Kidney (tissue), 14 donors: ENCODE results near the gene MB21D2. TPM values are rescaled to one million over a fixed set of nuclear protein-coding genes. Genes with fewer than 3 reads are reported as not detected.

Experiments
- DNase-seq, 5 donors: peaks; one replicate each; pipeline ENCODE4 v3.0.0-alpha.2; 2013 to 2020
- FAIRE-seq: peaks from 2 replicates; lab custom pipeline; 2012; peaks lifted over from hg19 to GRCh38; lab: Jason Lieb, UNC
- H3K27ac ChIP-seq, 2 donors: one replicate each; pipeline ENCODE4 v1.7.0; 2013; ENCODE audit warnings: low read depth in 2 of 2, low read length in 2 of 2, inconsistent platforms in 1 of 2
- H3K27me3 ChIP-seq: one replicate; pipeline ENCODE4 v1.7.1; 2013; ENCODE audit warnings: low read length, inconsistent platforms; ENCODE audit not compliant: control insufficient read depth, insufficient read depth
- H3K36me3 ChIP-seq, 3 donors: one replicate each; pipeline versions ENCODE4 v1.7.0 to v1.7.1; 2013; ENCODE audit warnings: low read length in 3 of 3, control low read depth in 1 of 3, inconsistent platforms in 1 of 3; ENCODE audit not compliant: insufficient read depth in 3 of 3, control insufficient read depth in 2 of 3
- H3K4me1 ChIP-seq, 3 donors: one replicate each; pipeline versions ENCODE4 v1.7.0 to v1.7.1; 2013; ENCODE audit warnings: low read length in 3 of 3, inconsistent platforms in 1 of 3, low read depth in 1 of 3; ENCODE audit not compliant: control insufficient read depth in 2 of 3, insufficient read depth in 2 of 3
- H3K4me3 ChIP-seq, 3 donors: one replicate each; pipeline versions ENCODE4 v1.7.0 to v1.8.1; 2013; ENCODE audit warnings: low read length in 3 of 3, control low read depth in 1 of 3, inconsistent platforms in 1 of 3
- H3K9ac ChIP-seq, 3 donors: one replicate each; pipeline versions ENCODE4 v1.7.0 to v1.7.1; 2013; ENCODE audit warnings: low read length in 3 of 3, control low read depth in 1 of 3, inconsistent platforms in 1 of 3
- H3K9me3 ChIP-seq, 3 donors: one replicate each; pipeline versions ENCODE4 v1.7.0 to v1.7.1; 2013; ENCODE audit warnings: low read length in 3 of 3, control low read depth in 1 of 3, inconsistent platforms in 1 of 3; ENCODE audit not compliant: control insufficient read depth in 2 of 3, insufficient read depth in 1 of 3
- CTCF ChIP-seq: IDR thresholded peaks from 3 replicates; pipeline ENCODE4 v1.5.1; 2012; ENCODE audit warnings: mild to moderate bottlenecking, moderate library complexity, borderline replicate concordance; ENCODE audit not compliant: insufficient read depth; ENCODE audit errors: extremely low read depth
- intact Hi-C: fragments of 100-400 bp; cut with DNase I; formaldehyde crosslinking; loops from one replicate; pipeline ENCODE4 v1.11.1; 2022
- polyA plus RNA-seq: library from polyadenylated mRNA; stranded (reverse); fragments of 350-450 nt; fragmentation: Illumina TruSeq; extraction: RNeasy Lipid Tissue Mini Kit (QIAGEN cat#74804); gene quantifications from one replicate; pipeline ENCODE4 v1.2.3, GENCODE V29; 2014; ENCODE audit warnings: low read depth, low replicate concordance; ENCODE audit not compliant: insufficient read depth
- total RNA-seq: library from RNA; stranded (reverse); fragmentation: NEBNext Ultra II Directional; extraction: Animal tissue kit (Norgen Biotek cat#: 25700); gene quantifications from one replicate; pipeline ENCODE4 v1.2.1, GENCODE V29; 2021
- donor health status: control.
- donor health status: control.
- donor health status: control.
- donor health status: control.
- donor health status: control.
- donor health status: DM: yes; HTN: yes; CAD: no.
- donor health status: Normal renal cell carcinoma (clear cell type).

The MB21D2 gene
- total and polyA plus RNA-seq, 2 donors from 2014 or later, result 3.2 to 3.9 TPM

- FAIRE-seq (no peak), DNase-seq (no peak)
- TF ChIP-seq CTCF, result no peak
- Histone ChIP-seq H3K4me1 (peaks cover 0 to 29% (median 8%) of the 10 kb centered on the region in 3 donors), H3K36me3 (no peaks in the 10 kb centered on the region), H3K9me3 (no peaks in the 10 kb centered on the region), H3K27ac (peak overlapping the region; percentile 68 to 83), H3K27me3 (no peaks in the 10 kb centered on the region), H3K4me3 (peak overlapping the region in 2 of 3 donors; percentile 10 to 38), H3K9ac (peak overlapping the region in 1 of 3 donors; percentile 51)
- intact Hi-C loops, result no loop called here
Measured at GRCh38 chr3:192887701-192888100, 30.0 kb downstream of the MB21D2 start.

GRCh38 chr3:192887047-192887446 lies 30.6 kb downstream of the MB21D2 start:
- TF ChIP-seq CTCF, result no peak
- DNase-seq (no peak), FAIRE-seq (no peak)
- H3K4me3 ChIP-seq, result no peak overlapping the region
- H3K4me1 ChIP-seq, result peaks cover 0 to 30% (median 8%) of the 10 kb centered on the region in 3 donors
- H3K36me3 ChIP-seq, result no peaks in the 10 kb centered on the region
- H3K9ac ChIP-seq, result no peak overlapping the region
- H3K9me3 ChIP-seq, result no peaks in the 10 kb centered on the region
- no peaks in the 10 kb centered on the region for H3K27me3 ChIP-seq
- intact Hi-C loops, result no loop called here
- H3K27ac ChIP-seq, result peak overlapping the region; percentile 47 to 56

GRCh38 chr3:192884777-192885773 lies 32.6 kb downstream of the MB21D2 start:
- Histone ChIP-seq H3K4me1 (peaks cover 0 to 25% (median 8%) of the 10 kb centered on the region in 3 donors), H3K27me3 (no peaks in the 10 kb centered on the region), H3K9me3 (no peaks in the 10 kb centered on the region), H3K36me3 (no peaks in the 10 kb centered on the region), H3K4me3 (no peak overlapping the region), H3K27ac (peak overlapping the region in 1 of 2 donors; percentile 3), H3K9ac (no peak overlapping the region)
- FAIRE-seq (no peak), DNase-seq (no peak)
- intact Hi-C loops, result no loop called here
- TF ChIP-seq CTCF, result no peak
